Caco-2 (cell line): ENCODE results near the gene BCDIN3D. TPM values are rescaled to one million over a fixed set of nuclear protein-coding genes. Genes with fewer than 3 reads are reported as not detected.

Experiments used
- BruUV-seq: library from RNA; stranded (reverse); fragments of 400-500 nt; replicated peaks from 2 replicates; lab custom pipeline; 2021; lab: Mats Ljungman, UMichigan
- CTCF ChIA-PET: fragments of 300-600 bp; sonication (Branson Sonifier 250); formaldehyde crosslinking; loops from one replicate; lab custom pipeline; 2022; ENCODE audit warnings: antibody characterized with exemption; lab: Charles Lee
- POLR2A ChIA-PET: fragments of 300-600 bp; sonication (Branson Sonifier 250); formaldehyde crosslinking; loops from one replicate; lab custom pipeline; 2022; ENCODE audit warnings: antibody characterized with exemption; lab: Charles Lee
- DNase-seq, 2 experiments: peaks; one replicate each; pipeline versions ENCODE4 v3.0.0 to v3.0.0-alpha.2; 2020 to 2022
- H3K27me3 ChIP-seq: replicated peaks from 2 replicates; pipeline ENCODE4 v1.6.0; 2011; ENCODE audit warnings: low read length; ENCODE audit not compliant: control insufficient read depth, insufficient read depth
- H3K36me3 ChIP-seq: 2 replicates; pipeline ENCODE4 v1.5.1; 2011; ENCODE audit warnings: low read length; ENCODE audit not compliant: control insufficient read depth, insufficient read depth
- H3K4me1 ChIP-seq: fragments of 250-450 bp; sonication (Bioruptor Pico); 2 replicates; pipeline ENCODE4 v1.5.1; 2020; ENCODE audit warnings: mild to moderate bottlenecking
- H3K4me3 ChIP-seq: 2 replicates; pipeline ENCODE4 v1.5.1; 2011; ENCODE audit warnings: low read depth, mild to moderate bottlenecking, control low read depth, low read length
- H3K9me3 ChIP-seq: fragments of 250-450 bp; sonication (Bioruptor Pico); 2 replicates; pipeline ENCODE4 v1.5.1; 2020; ENCODE audit warnings: mild to moderate bottlenecking, moderate library complexity
- H3K27ac Mint-ChIP-seq: one replicate; pipeline ENCODE4 v1.8.0; 2022; ENCODE audit warnings: mixed read lengths; ENCODE audit not compliant: unreplicated experiment
- H3K27me3 Mint-ChIP-seq: one replicate; pipeline ENCODE4 v1.8.0; 2022; ENCODE audit warnings: mixed read lengths; ENCODE audit not compliant: insufficient read depth, unreplicated experiment
- H3K36me3 Mint-ChIP-seq: one replicate; pipeline ENCODE4 v1.8.0; 2022; ENCODE audit warnings: mild to moderate bottlenecking, mixed read lengths; ENCODE audit not compliant: insufficient read depth, unreplicated experiment
- H3K4me1 Mint-ChIP-seq: one replicate; pipeline ENCODE4 v1.8.0; 2022; ENCODE audit warnings: low read depth, mixed read lengths; ENCODE audit not compliant: unreplicated experiment
- H3K4me3 Mint-ChIP-seq: one replicate; pipeline ENCODE4 v1.8.0; 2022; ENCODE audit warnings: mild to moderate bottlenecking, moderate library complexity, mixed read lengths; ENCODE audit not compliant: unreplicated experiment
- H3K9me3 Mint-ChIP-seq: one replicate; pipeline ENCODE4 v1.8.0; 2022; ENCODE audit warnings: mixed read lengths; ENCODE audit not compliant: unreplicated experiment
- CTCF ChIP-seq, 2 experiments: fragments of 200-600 bp in 1 of 2; IDR thresholded peaks; 1 replicate in 1 of 2; 2 replicates in 1 of 2; pipeline versions ENCODE4 v1.5.1 to v1.8.0; 2011 to 2022; ENCODE audit warnings: antibody characterized with exemption in 1 of 2, control low read depth in 1 of 2, inconsistent platforms in 1 of 2, low read depth in 1 of 2, low read length in 1 of 2, mild to moderate bottlenecking in 1 of 2, moderate library complexity in 1 of 2; ENCODE audit not compliant: insufficient read depth in 1 of 2, severe bottlenecking in 1 of 2, unreplicated experiment in 1 of 2
- intact Hi-C: fragments of 100-400 bp; cut with micrococcal nuclease; formaldehyde crosslinking; loops from one replicate; pipeline ENCODE4 v1.10.0; 2022; ENCODE audit not compliant: unreplicated experiment
- total RNA-seq: library from RNA; stranded (reverse); gene quantifications from 2 replicates; pipeline ENCODE4 v1.2.3, GENCODE V29; 2022

Gene BCDIN3D
- total RNA-seq, 1 experiment from 2014 or later, result 6.6 TPM

GRCh38 chr12:49789992-49790391 is 52.9 kb downstream of the BCDIN3D start:
- H3K36me3 Mint-ChIP-seq, result peaks cover 13% of the 10 kb centered on the region
- H3K4me3 Mint-ChIP-seq, result no peak overlapping the region
- POLR2A ChIA-PET, result no interaction called here
- peak in 1 of 2 experiments; percentile 55 for DNase-seq
- H3K9me3 ChIP-seq, result peaks cover 8% of the 10 kb centered on the region; the same call in 1 of the 2 replicates
- no peaks in the 10 kb centered on the region for H3K4me1 ChIP-seq
- peak in 1 of 2 experiments; percentile 37 for TF ChIP-seq CTCF (IDR thresholded peaks at IDR 0.05; ENCODE audit: insufficient read depth in 1 of 2, low read depth in 1 of 2, low read length in 1 of 2, severe bottlenecking in 1 of 2, unreplicated experiment in 1 of 2)
- no peak overlapping the region for H3K27ac Mint-ChIP-seq
- H3K27me3 ChIP-seq, result no peaks in the 10 kb centered on the region
- H3K9me3 Mint-ChIP-seq, result peaks cover 9% of the 10 kb centered on the region
- intact Hi-C loops, result no loop called here
- no TSS peak for BruUV-seq
- no peaks in the 10 kb centered on the region; the same call in 1 of the 2 replicates for H3K36me3 ChIP-seq
- H3K27me3 Mint-ChIP-seq, result no peaks in the 10 kb centered on the region
- H3K4me3 ChIP-seq, result no peak overlapping the region
- H3K4me1 Mint-ChIP-seq, result no peaks in the 10 kb centered on the region
- CTCF ChIA-PET, result interaction anchor here (1.0 kb wide), 1 partner anchor 12 kb away, joined by 3 read pairs; no protein-coding TSS in a partner anchor

GRCh38 chr12:49787672-49788071 is 55.2 kb downstream of the BCDIN3D start:
- CTCF ChIA-PET, result no interaction called here
- H3K27ac Mint-ChIP-seq, result no peak overlapping the region
- Histone ChIP-seq H3K9me3 (peaks cover 8% of the 10 kb centered on the region; the same call in 1 of the 2 replicates), H3K27me3 (no peaks in the 10 kb centered on the region), H3K4me1 (no peaks in the 10 kb centered on the region), H3K4me3 (no peak overlapping the region), H3K36me3 (no peaks in the 10 kb centered on the region; the same call in 1 of the 2 replicates)
- no peaks in the 10 kb centered on the region for H3K4me1 Mint-ChIP-seq
- H3K36me3 Mint-ChIP-seq, result no peaks in the 10 kb centered on the region
- POLR2A ChIA-PET, result no interaction called here
- no peak overlapping the region for H3K4me3 Mint-ChIP-seq
- TSS peak; percentile 25 for BruUV-seq
- no peak for DNase-seq
- intact Hi-C loops, result no loop called here
- peaks cover 9% of the 10 kb centered on the region for H3K9me3 Mint-ChIP-seq
- no peak for TF ChIP-seq CTCF (IDR thresholded peaks at IDR 0.05; ENCODE audit: insufficient read depth in 1 of 2, low read depth in 1 of 2, low read length in 1 of 2, severe bottlenecking in 1 of 2, unreplicated experiment in 1 of 2)
- H3K27me3 Mint-ChIP-seq, result peaks cover 6% of the 10 kb centered on the region

Other genes with a start within 250 kb of the BCDIN3D start
- 1.4 and 2.2 TPM in 2 replicates for gene FAM186B, start 237.5 kb downstream of the BCDIN3D start, total RNA-seq
- gene PRPF40B, start 219.5 kb downstream of the BCDIN3D start, total RNA-seq, result 33.3 and 33.4 TPM in 2 replicates
- gene FMNL3, start 135.7 kb downstream of the BCDIN3D start, total RNA-seq, result 9.2 and 10.7 TPM in 2 replicates
- gene TMBIM6, start 101.5 kb downstream of the BCDIN3D start, total RNA-seq, result 826 and 867 TPM in 2 replicates
- 17.8 and 19.5 TPM in 2 replicates for gene NCKAP5L, start 14.7 kb downstream of the BCDIN3D start, total RNA-seq
- gene FAIM2, start 60.8 kb upstream of the BCDIN3D start, total RNA-seq, result 0.07 and 0.09 TPM in 2 replicates
- not detected in 2 replicates for gene AQP2, start 107.6 kb upstream of the BCDIN3D start, total RNA-seq
- gene AQP5, start 118.8 kb upstream of the BCDIN3D start, total RNA-seq, result not detected in 2 replicates
- gene AQP6, start 129.8 kb upstream of the BCDIN3D start, total RNA-seq, result not detected in 2 replicates
- 122 and 131 TPM in 2 replicates for gene RACGAP1, start 182.4 kb upstream of the BCDIN3D start, total RNA-seq
- gene ASIC1, start 214.5 kb upstream of the BCDIN3D start, total RNA-seq, result 15.6 and 17.8 TPM in 2 replicates
- 142 and 158 TPM in 2 replicates for gene SMARCD1, start 242.2 kb upstream of the BCDIN3D start, total RNA-seq